HUDEP-2 (cell line): ENCODE results near the gene PSMD14.

Experiments used
- DNase-seq, 76 experiments: peaks; one replicate each; lab custom pipeline; 2025; ENCODE audit not compliant: unreplicated experiment in 76 of 76; lab: John Stamatoyannopoulos, UW

PSMD14 gene

GRCh38 chr2:161417438-161418274 is 109.4 kb downstream of the PSMD14 start:
- no peak for DNase-seq

- no peak for DNase-seq
These were observed 110.1 kb downstream of the PSMD14 start for GRCh38 chr2:161418275-161418714.

- peak in 1 of 76 experiments; percentile 8 for DNase-seq
These were observed 110.8 kb downstream of the PSMD14 start for GRCh38 chr2:161418715-161419637.

GRCh38 chr2:161419638-161420190 is 111.5 kb downstream of the PSMD14 start:
- no peak for DNase-seq

- no peak for DNase-seq
These were observed 112.3 kb downstream of the PSMD14 start for GRCh38 chr2:161420406-161421074.

- DNase-seq, result no peak
These were observed 113.5 kb downstream of the PSMD14 start for GRCh38 chr2:161421686-161422085.

- DNase-seq, result no peak
These were observed 114.7 kb downstream of the PSMD14 start for GRCh38 chr2:161422816-161423403.

GRCh38 chr2:161423421-161424393 is 115.5 kb downstream of the PSMD14 start:
- DNase-seq, result no peak

- DNase-seq, result no peak
These were observed 116.2 kb downstream of the PSMD14 start for GRCh38 chr2:161424394-161424769.

- no peak for DNase-seq
These were observed 116.9 kb downstream of the PSMD14 start for GRCh38 chr2:161424891-161425727.

GRCh38 chr2:161425728-161426454 is 117.7 kb downstream of the PSMD14 start:
- no peak for DNase-seq

- DNase-seq, result peak in 3 of 76 experiments; percentile 3 to 21 (median 12)
These were observed 118.3 kb downstream of the PSMD14 start for GRCh38 chr2:161426455-161426921.

GRCh38 chr2:161426922-161427663 is 118.9 kb downstream of the PSMD14 start:
- DNase-seq, result peak in 2 of 76 experiments; percentile 15 to 22

GRCh38 chr2:161427664-161428587 is 119.7 kb downstream of the PSMD14 start:
- DNase-seq, result no peak

GRCh38 chr2:161430386-161430785 is 122.2 kb downstream of the PSMD14 start:
- DNase-seq, result no peak

- no peak for DNase-seq
These were observed 123.9 kb downstream of the PSMD14 start for GRCh38 chr2:161432107-161432506.
